Esophagus squamous epithelium (tissue), 5 donors: ENCODE data around the gene PKHD1. TPM values are rescaled to one million over a fixed set of nuclear protein-coding genes. Genes with fewer than 3 reads are reported as not detected.

Experiments
- DNase-seq: peaks from one replicate; lab custom pipeline; 2025; lab: John Stamatoyannopoulos, UW
- H3K27ac ChIP-seq, 4 donors: fragments of 200-600 bp; sonication (generic); one replicate each; pipeline ENCODE4 v1.5.1; 2016 to 2019; ENCODE audit warnings: mild to moderate bottlenecking in 1 of 4
- H3K27me3 ChIP-seq, 4 donors: fragments of 200-600 bp; sonication (generic); 1 replicate in 3 of 4; 2 replicates in 1 of 4; pipeline versions ENCODE4 v1.5.1 to v1.6.0; 2017 to 2021; ENCODE audit warnings: antibody characterized with exemption in 1 of 4
- H3K36me3 ChIP-seq, 3 donors: fragments of 200-600 bp; sonication (generic); one replicate each; pipeline ENCODE4 v1.5.1; 2016 to 2019
- H3K4me1 ChIP-seq, 3 donors: fragments of 200-600 bp; sonication (generic); one replicate each; pipeline ENCODE4 v1.5.1; 2017 to 2019
- H3K4me3 ChIP-seq, 4 donors: fragments of 200-600 bp; sonication (generic); 1 replicate in 3 of 4; 2 replicates in 1 of 4; pipeline ENCODE4 v1.5.1; 2016 to 2019; ENCODE audit warnings: mild to moderate bottlenecking in 2 of 4, moderate library complexity in 1 of 4
- H3K9me3 ChIP-seq, 3 donors: fragments of 200-600 bp; sonication (generic); one replicate each; pipeline ENCODE4 v1.5.1; 2016 to 2019
- CTCF ChIP-seq, 6 experiments: fragments of 450-650 bp in 4 of 6; fragments of 200-600 bp in 2 of 6; sonication (generic) in 2 of 6; IDR thresholded peaks; one replicate each; pipeline ENCODE4 v1.5.1; 2016 to 2019; ENCODE audit warnings: antibody characterized with exemption in 6 of 6, mild to moderate bottlenecking in 4 of 6, moderate library complexity in 4 of 6
- POLR2A ChIP-seq, 4 donors: fragments of 450-650 bp; IDR thresholded peaks; one replicate each; pipeline ENCODE4 v1.6.1; 2017; ENCODE audit warnings: antibody characterized with exemption in 4 of 4, mild to moderate bottlenecking in 4 of 4, moderate library complexity in 3 of 4
- WGBS, 2 donors: methylation state at CpG; one replicate each; pipeline ENCODE4 v1.1.5; 2018; 5-methylcytosine and 5-hydroxymethylcytosine counted together
- intact Hi-C: fragments of 100-400 bp; cut with DNase I; formaldehyde crosslinking; loops from one replicate; pipeline ENCODE4 v1.15.0; 2022
- total RNA-seq, 4 donors: library from RNA; depleted of rRNA; stranded (reverse); fragments of >200 nt; gene quantifications; one replicate each; pipeline ENCODE4 v1.1.0, GENCODE V29; 2016
- donor health status: DM: yes; HTN: yes; CAD: no.

Gene PKHD1
- total RNA-seq, 4 donors from 2014 or later: 0.04 TPM; not detected in 3

- Histone ChIP-seq H3K4me3 (no peak overlapping the region), H3K4me1 (no peaks in the 10 kb centered on the region), H3K27me3 (no peaks in the 10 kb centered on the region), H3K27ac (peak overlapping the region in 3 of 4 donors; percentile 49 to 62 (median 54)), H3K36me3 (no peaks in the 10 kb centered on the region), H3K9me3 (no peaks in the 10 kb centered on the region)
- TF ChIP-seq POLR2A (IDR thresholded peaks at IDR 0.05): no peak
- TF ChIP-seq CTCF (IDR thresholded peaks at IDR 0.05): no peak
- DNase-seq: no peak
- intact Hi-C loops: no loop called here
- whole genome bisulfite sequencing, 2 donors: 48 to 55% methylated on average over 11 of the region's 11 CpGs
These were observed 77.8 kb downstream of the PKHD1 start for GRCh38 chr6:52009466-52010140.

GRCh38 chr6:52000064-52000463, 87.3 kb downstream of the PKHD1 start:
- Histone ChIP-seq H3K9me3 (no peaks in the 10 kb centered on the region), H3K4me1 (no peaks in the 10 kb centered on the region), H3K36me3 (no peaks in the 10 kb centered on the region), H3K27ac (no peak overlapping the region), H3K4me3 (no peak overlapping the region), H3K27me3 (no peaks in the 10 kb centered on the region)
- intact Hi-C loops: no loop called here
- WGBS, 2 donors: 84 to 93% methylated on average over 3 of the region's 3 CpGs
- TF ChIP-seq CTCF (IDR thresholded peaks at IDR 0.05): no peak
- no peak for TF ChIP-seq POLR2A (IDR thresholded peaks at IDR 0.05)
- DNase-seq: no peak

GRCh38 chr6:51996296-51996947, 91.0 kb downstream of the PKHD1 start:
- Histone ChIP-seq H3K9me3 (no peaks in the 10 kb centered on the region), H3K36me3 (no peaks in the 10 kb centered on the region), H3K4me3 (no peak overlapping the region), H3K4me1 (no peaks in the 10 kb centered on the region), H3K27me3 (no peaks in the 10 kb centered on the region), H3K27ac (peak overlapping the region in 3 of 4 donors; percentile 45 to 48 (median 46))
- TF ChIP-seq POLR2A (IDR thresholded peaks at IDR 0.05): no peak
- TF ChIP-seq CTCF (IDR thresholded peaks at IDR 0.05): no peak
- DNase-seq: no peak
- 79 to 86% methylated on average over 6 of the region's 6 CpGs for WGBS, 2 donors
- intact Hi-C loops: no loop called here

GRCh38 chr6:51995214-51995755, 92.1 kb downstream of the PKHD1 start:
- Histone ChIP-seq H3K27me3 (no peaks in the 10 kb centered on the region), H3K4me3 (no peak overlapping the region), H3K4me1 (no peaks in the 10 kb centered on the region), H3K27ac (peak overlapping the region in 2 of 4 donors; percentile 46 to 54), H3K36me3 (no peaks in the 10 kb centered on the region), H3K9me3 (no peaks in the 10 kb centered on the region)
- no peak for DNase-seq
- intact Hi-C loops: no loop called here
- TF ChIP-seq POLR2A (IDR thresholded peaks at IDR 0.05) (no peak), CTCF (IDR thresholded peaks at IDR 0.05) (no peak)
- WGBS, 2 donors: 55 to 61% methylated on average over 1 of the region's 1 CpG

GRCh38 chr6:51992876-51993275, 94.5 kb downstream of the PKHD1 start:
- 28 to 34% methylated on average over 2 of the region's 3 CpGs for WGBS, 2 donors
- no peaks in the 10 kb centered on the region for H3K4me1 ChIP-seq
- intact Hi-C loops: no loop called here
- no peak overlapping the region for H3K27ac ChIP-seq
- DNase-seq: no peak
- no peaks in the 10 kb centered on the region for H3K9me3 ChIP-seq
- no peaks in the 10 kb centered on the region for H3K36me3 ChIP-seq
- H3K27me3 ChIP-seq: no peaks in the 10 kb centered on the region
- no peak overlapping the region for H3K4me3 ChIP-seq
- no peak for TF ChIP-seq CTCF (IDR thresholded peaks at IDR 0.05)
